HG03159 (cell line): ENCODE measurements around the gene NFXL1.
A peak's percentile ranks its signal among the peaks of the same experiment; 100 is the strongest.

Experiments used
- ATAC-seq: cut with Tn5 transposase; IDR thresholded peaks from one replicate; pipeline ENCODE4 v1.9.1; 2021; ENCODE audit warnings: mild to moderate bottlenecking, moderate library complexity; ENCODE audit not compliant: unreplicated experiment

NFXL1 gene

GRCh38 chr4:47899639-47900038 lies 14.7 kb downstream of the NFXL1 start:
- no peak for ATAC-seq

GRCh38 chr4:47891928-47892327 lies 22.5 kb downstream of the NFXL1 start:
- no peak for ATAC-seq

- ATAC-seq = no peak
Observed at GRCh38 chr4:47882228-47882627, 32.2 kb downstream of the NFXL1 start.

GRCh38 chr4:47879458-47879857 lies 34.9 kb downstream of the NFXL1 start:
- ATAC-seq = no peak

- no peak for ATAC-seq
Observed at GRCh38 chr4:47876784-47877546, 37.4 kb downstream of the NFXL1 start.

DNA sequence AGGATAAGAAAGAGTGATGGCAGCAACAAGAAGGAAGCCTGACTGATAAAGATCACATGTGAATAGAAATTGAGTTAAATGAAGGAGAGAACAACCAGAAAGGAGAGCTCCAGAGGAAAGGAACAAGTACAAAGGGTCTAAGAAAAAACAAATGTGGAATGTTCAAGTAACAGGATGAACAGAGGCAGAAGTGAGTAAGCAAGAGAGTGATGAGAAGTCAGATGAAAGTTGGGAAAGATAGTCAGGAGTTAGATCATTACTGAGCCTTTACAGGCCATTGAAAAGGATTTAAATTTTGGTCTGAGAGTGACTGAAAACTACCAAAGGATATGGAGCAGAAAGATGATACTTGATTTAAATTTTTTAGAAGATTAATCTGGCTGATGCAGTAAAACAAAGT lies 38.1 kb downstream of the NFXL1 start:
- no peak for ATAC-seq

DNA sequence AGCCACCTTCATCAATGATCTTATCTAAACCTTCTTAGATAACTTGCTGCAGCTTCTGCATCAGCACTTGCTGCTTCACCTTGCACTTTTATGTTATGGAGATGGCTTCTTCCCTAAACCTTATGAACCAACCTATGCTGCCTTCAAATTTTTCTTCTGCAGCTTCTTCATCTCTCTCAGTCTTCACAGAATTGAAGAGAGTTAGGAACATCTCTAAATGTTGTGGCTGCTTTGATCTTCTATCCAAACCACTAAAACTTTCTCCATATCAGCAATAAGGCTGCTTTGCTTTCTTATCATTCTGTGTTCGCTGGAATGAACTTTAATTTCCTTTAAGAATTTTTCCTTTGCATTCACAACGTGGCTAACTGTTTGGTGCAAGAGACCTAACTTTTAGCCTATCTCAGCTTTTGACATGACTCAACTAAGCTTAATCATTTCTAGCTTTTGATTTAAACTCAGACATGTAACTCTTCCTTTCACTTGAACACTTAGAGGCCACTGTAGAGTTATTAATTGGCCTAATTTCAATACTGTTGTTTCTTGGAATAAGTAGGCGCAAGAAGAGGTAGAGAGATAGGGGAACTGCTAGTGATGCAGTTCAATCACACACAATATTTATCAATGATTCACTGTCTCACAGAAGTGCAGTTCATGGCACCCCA lies 40.4 kb downstream of the NFXL1 start:
- ATAC-seq = no peak

- no peak for ATAC-seq
Observed at GRCh38 chr4:47863486-47863885, 50.9 kb downstream of the NFXL1 start.

DNA sequence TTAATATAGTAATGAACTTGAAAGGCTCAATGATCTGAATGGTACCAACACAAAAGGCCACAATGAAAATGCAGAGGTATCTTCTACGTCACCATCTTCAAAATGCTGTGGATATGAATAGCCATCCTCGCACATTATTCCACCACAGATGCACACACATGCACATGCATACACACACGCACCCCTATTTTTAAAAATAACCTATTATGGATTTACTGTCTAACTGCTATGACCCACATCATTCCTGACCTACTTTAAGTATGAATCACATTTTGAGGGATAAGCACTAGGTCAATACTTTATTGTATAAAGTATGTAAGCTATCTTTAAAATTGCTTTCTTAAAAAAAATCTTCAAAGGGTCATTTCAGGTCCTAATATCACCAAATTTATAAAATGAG lies 52.1 kb downstream of the NFXL1 start:
- ATAC-seq = no peak

- ATAC-seq = no peak
Observed at GRCh38 chr4:47860305-47860704, 54.1 kb downstream of the NFXL1 start.

GRCh38 chr4:47858006-47858405 lies 56.4 kb downstream of the NFXL1 start:
- ATAC-seq = no peak

GRCh38 chr4:47856713-47857112 lies 57.7 kb downstream of the NFXL1 start:
- no peak for ATAC-seq

- ATAC-seq = no peak
Observed at GRCh38 chr4:47855350-47855749, 59.0 kb downstream of the NFXL1 start.

GRCh38 chr4:47852136-47852535 lies 62.2 kb downstream of the NFXL1 start:
- no peak for ATAC-seq

GRCh38 chr4:47849466-47849865 lies 64.9 kb downstream of the NFXL1 start:
- ATAC-seq = no peak

DNA sequence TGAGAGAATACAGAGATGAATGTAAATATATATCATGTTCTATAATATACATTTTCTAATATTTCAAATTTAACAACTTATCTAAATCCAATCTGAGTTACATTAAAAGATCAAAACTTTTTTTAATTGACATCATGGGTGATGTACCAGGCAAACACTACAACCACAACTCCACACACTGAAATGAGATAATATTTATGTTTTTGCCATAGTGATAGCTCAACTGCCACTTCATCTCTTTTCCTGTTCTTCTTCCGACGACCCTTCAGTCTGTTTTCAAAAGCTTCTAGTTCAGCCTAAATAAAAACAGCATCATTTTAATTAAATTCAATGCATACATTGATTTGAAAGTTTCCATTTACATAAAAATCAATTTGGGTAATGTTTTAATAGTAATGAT lies 66.3 kb downstream of the NFXL1 start:
- no peak for ATAC-seq

GRCh38 chr4:47842985-47843384 lies 71.4 kb downstream of the NFXL1 start:
- no peak for ATAC-seq

- ATAC-seq = no peak
Observed at GRCh38 chr4:47840291-47840690, 74.1 kb downstream of the NFXL1 start.

GRCh38 chr4:47839259-47839658 lies 75.1 kb downstream of the NFXL1 start:
- peak; percentile 64 for ATAC-seq

DNA sequence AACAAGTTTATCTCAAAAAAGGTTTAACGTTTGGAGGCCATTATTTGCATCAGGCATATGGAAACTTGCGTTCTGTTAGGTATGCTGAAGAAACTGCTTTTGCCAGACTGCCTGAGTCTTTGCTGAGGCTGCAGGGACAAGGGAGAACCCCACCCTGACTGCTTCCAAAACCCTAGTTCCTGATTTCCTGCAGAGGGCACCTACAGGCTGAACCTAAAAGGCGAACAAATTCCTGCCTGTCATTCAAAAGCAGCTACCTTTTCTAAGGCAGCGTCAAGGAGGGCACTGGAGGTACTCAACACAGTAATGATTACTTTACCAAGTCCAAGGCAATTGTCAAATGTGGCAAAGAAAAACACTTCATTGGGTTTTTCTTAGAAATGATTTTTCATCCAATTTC lies 75.9 kb downstream of the NFXL1 start:
- ATAC-seq = no peak

GRCh38 chr4:47837908-47838294 lies 76.5 kb downstream of the NFXL1 start, which contains the start of gene CORIN:
Gene CORIN (minus strand): TSS chr4:47838067. CDS start chr4:47837949, 118 bp downstream.
- no peak for ATAC-seq

GRCh38 chr4:47837094-47837907 lies 77.1 kb downstream of the NFXL1 start:
- ATAC-seq = peak; percentile 70
